IMR-90 (cell line): ENCODE results near the gene COL13A1. TPM values are rescaled to one million over a fixed set of nuclear protein-coding genes. Genes with fewer than 3 reads are reported as not detected.

Experiments used
- ATAC-seq: fragments of 200-7000 bp; cut with Tn5 transposase; 2 replicates; pipeline ENCODE4 v1.9.1; 2020; ENCODE audit warnings: low read depth, mild to moderate bottlenecking, moderate library complexity
- BruUV-seq: library from RNA; stranded (reverse); fragments of 400-500 nt; replicated peaks from 2 replicates; lab custom pipeline; 2021; lab: Mats Ljungman, UMichigan
- CTCF ChIA-PET: fragments of 300-600 bp; formaldehyde crosslinking; extraction: SDS; loops from one replicate; lab custom pipeline; 2021; ENCODE audit warnings: antibody characterized with exemption; lab: Yijun Ruan, JAX
- POLR2A ChIA-PET: fragments of 300-600 bp; sonication (Branson Sonifier 250); formaldehyde crosslinking; loops from one replicate; lab custom pipeline; 2022; ENCODE audit warnings: antibody characterized with exemption; ENCODE audit not compliant: unreplicated experiment; lab: Charles Lee
- DNase-seq: peaks from one replicate; pipeline ENCODE4 v3.0.0; 2013
- H2AFZ ChIP-seq: replicated peaks from 2 replicates; pipeline ENCODE3; 2013; ENCODE audit warnings: low read length, mild to moderate bottlenecking; ENCODE audit not compliant: poor library complexity
- H2AK5ac ChIP-seq: 2 replicates; pipeline ENCODE4 v1.6.1; 2013; ENCODE audit warnings: low read depth, low read length, inconsistent platforms
- H2AK9ac ChIP-seq: replicated peaks from 2 replicates; pipeline ENCODE3; 2013; ENCODE audit warnings: mild to moderate bottlenecking, low read depth, low read length, moderate library complexity; ENCODE audit not compliant: poor library complexity
- H2BK120ac ChIP-seq: 2 replicates; pipeline ENCODE4 v1.6.1; 2013; ENCODE audit warnings: low read depth, low read length, inconsistent platforms
- H2BK15ac ChIP-seq: 3 replicates; pipeline ENCODE4 v1.6.1; 2013; ENCODE audit warnings: low read depth, low read length, inconsistent platforms
- H2BK20ac ChIP-seq: 2 replicates; pipeline ENCODE4 v1.6.1; 2013; ENCODE audit warnings: low read depth, mild to moderate bottlenecking, inconsistent platforms, low read length, moderate library complexity
- H2BK5ac ChIP-seq: 2 replicates; pipeline ENCODE4 v1.6.1; 2013; ENCODE audit warnings: mild to moderate bottlenecking, low read depth, low read length, inconsistent platforms; ENCODE audit not compliant: poor library complexity, severe bottlenecking
- H3K14ac ChIP-seq: replicated peaks from 2 replicates; pipeline ENCODE4 v1.6.1; 2013; ENCODE audit warnings: low read depth, low read length, inconsistent platforms
- H3K18ac ChIP-seq: 2 replicates; pipeline ENCODE4 v1.6.1; 2013; ENCODE audit warnings: low read depth, low read length, control low read depth
- H3K23ac ChIP-seq: 2 replicates; pipeline ENCODE4 v1.6.1; 2013; ENCODE audit warnings: low read depth, low read length, inconsistent platforms
- H3K27ac ChIP-seq: 2 replicates; pipeline ENCODE4 v1.5.1; 2013; ENCODE audit warnings: mild to moderate bottlenecking, control low read depth, low read length; ENCODE audit not compliant: insufficient read depth
- H3K27me3 ChIP-seq: 2 replicates; pipeline ENCODE4 v1.6.1; 2013; ENCODE audit warnings: low read length; ENCODE audit not compliant: control insufficient read depth, insufficient read depth
- H3K36me3 ChIP-seq: 2 replicates; pipeline ENCODE4 v1.6.1; 2013; ENCODE audit warnings: low read length, mixed read lengths; ENCODE audit not compliant: control insufficient read depth, insufficient read depth
- H3K4ac ChIP-seq: 2 replicates; pipeline ENCODE4 v1.6.1; 2013; ENCODE audit warnings: low read depth, low read length, inconsistent platforms
- H3K4me1 ChIP-seq: 2 replicates; pipeline ENCODE4 v1.6.1; 2013; ENCODE audit warnings: low read length, mixed read lengths; ENCODE audit not compliant: control insufficient read depth, insufficient read depth
- H3K4me2 ChIP-seq: 2 replicates; pipeline ENCODE4 v1.6.1; 2013; ENCODE audit warnings: low read depth, mild to moderate bottlenecking, control low read depth, low read length, moderate library complexity
- H3K4me3 ChIP-seq: 2 replicates; pipeline ENCODE4 v1.5.1; 2013; ENCODE audit warnings: low read depth, mild to moderate bottlenecking, control low read depth, low read length, moderate library complexity; ENCODE audit not compliant: insufficient read depth
- H3K56ac ChIP-seq: 2 replicates; pipeline ENCODE4 v1.6.1; 2013; ENCODE audit warnings: low read length, inconsistent platforms; ENCODE audit not compliant: insufficient read depth; ENCODE audit errors: extremely low read depth
- H3K79me1 ChIP-seq, 2 experiments: 2 replicates each; pipeline ENCODE4 v1.6.1; 2013; ENCODE audit warnings: low read length in 2 of 2, inconsistent platforms in 1 of 2, low read depth in 1 of 2
- H3K9ac ChIP-seq: 2 replicates; pipeline ENCODE4 v1.6.1; 2013; ENCODE audit warnings: low read depth, low read length, control low read depth
- H3K9me1 ChIP-seq: 2 replicates; pipeline ENCODE4 v1.6.1; 2013; ENCODE audit warnings: low read length, inconsistent platforms; ENCODE audit not compliant: insufficient read depth
- H3K9me3 ChIP-seq: 2 replicates; pipeline ENCODE4 v1.6.1; 2013; ENCODE audit warnings: low read length; ENCODE audit not compliant: control insufficient read depth, insufficient read depth
- H4K20me1 ChIP-seq: 2 replicates; pipeline ENCODE4 v1.6.1; 2013; ENCODE audit warnings: low read length, inconsistent platforms; ENCODE audit not compliant: insufficient read depth
- H4K5ac ChIP-seq: 2 replicates; pipeline ENCODE4 v1.6.1; 2013; ENCODE audit warnings: mild to moderate bottlenecking, low read depth, low read length, control low read depth
- H4K8ac ChIP-seq, 2 experiments: 2 replicates each; pipeline ENCODE4 v1.6.1; 2013; ENCODE audit warnings: low read depth in 2 of 2, low read length in 2 of 2, control low read depth in 1 of 2, inconsistent platforms in 1 of 2
- H4K91ac ChIP-seq: 2 replicates; pipeline ENCODE4 v1.6.1; 2013; ENCODE audit warnings: low read depth, low read length, inconsistent platforms; ENCODE audit not compliant: insufficient read depth
- CEBPB ChIP-seq: IDR thresholded peaks from 2 replicates; pipeline ENCODE4 v1.6.1; 2012; ENCODE audit warnings: low read depth, low read length, improper control_type of control experiment
- CHD1 ChIP-seq: IDR thresholded peaks from 2 replicates; pipeline ENCODE4 v1.6.1; 2012; ENCODE audit warnings: low read depth, low read length, improper control_type of control experiment
- MAZ ChIP-seq: IDR thresholded peaks from 2 replicates; pipeline ENCODE4 v1.6.1; 2012; ENCODE audit warnings: low read depth, mild to moderate bottlenecking, low read length, improper control_type of control experiment, moderate library complexity, borderline replicate concordance
- RAD21 ChIP-seq: IDR thresholded peaks from 2 replicates; pipeline ENCODE4 v1.6.1; 2012; ENCODE audit warnings: low read length, improper control_type of control experiment
- RCOR1 ChIP-seq: IDR thresholded peaks from 2 replicates; pipeline ENCODE4 v1.6.1; 2012; ENCODE audit warnings: mild to moderate bottlenecking, low read length, improper control_type of control experiment; ENCODE audit not compliant: insufficient replicate concordance
- RFX5 ChIP-seq: IDR thresholded peaks from 2 replicates; pipeline ENCODE4 v1.8.0; 2012; ENCODE audit warnings: low read depth, mild to moderate bottlenecking, low read length, moderate library complexity
- USF2 ChIP-seq: fragments of 150-350 bp; IDR thresholded peaks from 2 replicates; pipeline ENCODE4 v1.6.1; 2017; ENCODE audit warnings: mild to moderate bottlenecking, antibody characterized with exemption, low read length, low read depth
- WGBS, 2 experiments: methylation state at CpG; one replicate each; pipeline versions ENCODE4 v1.1.5 to v1.1.7; 2013; ENCODE audit warnings: missing lambda C conversion rate in 2 of 2; ENCODE audit not compliant: insufficient read length in 1 of 2; ENCODE audit errors: extremely low coverage in 2 of 2; 5-methylcytosine and 5-hydroxymethylcytosine counted together
- dilution Hi-C: fragments of 300-500 bp; cut with HindIII; formaldehyde crosslinking; loops from one replicate; pipeline ENCODE4 v1.14.3; 2018; ENCODE audit warnings: low sequenced_read_pairs; ENCODE audit not compliant: unreplicated experiment
- in situ Hi-C: fragments of 300-500 bp; cut with MboI; formaldehyde crosslinking; loops from 3 replicates; pipeline ENCODE4 v1.14.3; 2019; ENCODE audit warnings: low sequenced_read_pairs, inconsistent platforms, mixed read lengths
- intact Hi-C: fragments of 100-400 bp; cut with micrococcal nuclease; formaldehyde crosslinking; loops from 2 replicates; pipeline ENCODE4 v1.10.0; 2022
- polyA plus RNA-seq, 3 experiments: library from polyadenylated mRNA; depleted of rRNA; stranded (reverse); fragments of >200 nt; gene quantifications; 2 replicates each; pipeline ENCODE4 v1.2.3, GENCODE V29; 2012; ENCODE audit warnings: low replicate concordance in 1 of 3
- total RNA-seq: library from RNA; depleted of rRNA; stranded (reverse); fragments of >200 nt; gene quantifications from 2 replicates; pipeline ENCODE4 v1.2.3, GENCODE V29; 2012

The COL13A1 gene
- total and polyA plus RNA-seq, 2 of the 4 experiments (the other 2 are of a cell fraction) = 12.2 to 31.3 TPM

DNA sequence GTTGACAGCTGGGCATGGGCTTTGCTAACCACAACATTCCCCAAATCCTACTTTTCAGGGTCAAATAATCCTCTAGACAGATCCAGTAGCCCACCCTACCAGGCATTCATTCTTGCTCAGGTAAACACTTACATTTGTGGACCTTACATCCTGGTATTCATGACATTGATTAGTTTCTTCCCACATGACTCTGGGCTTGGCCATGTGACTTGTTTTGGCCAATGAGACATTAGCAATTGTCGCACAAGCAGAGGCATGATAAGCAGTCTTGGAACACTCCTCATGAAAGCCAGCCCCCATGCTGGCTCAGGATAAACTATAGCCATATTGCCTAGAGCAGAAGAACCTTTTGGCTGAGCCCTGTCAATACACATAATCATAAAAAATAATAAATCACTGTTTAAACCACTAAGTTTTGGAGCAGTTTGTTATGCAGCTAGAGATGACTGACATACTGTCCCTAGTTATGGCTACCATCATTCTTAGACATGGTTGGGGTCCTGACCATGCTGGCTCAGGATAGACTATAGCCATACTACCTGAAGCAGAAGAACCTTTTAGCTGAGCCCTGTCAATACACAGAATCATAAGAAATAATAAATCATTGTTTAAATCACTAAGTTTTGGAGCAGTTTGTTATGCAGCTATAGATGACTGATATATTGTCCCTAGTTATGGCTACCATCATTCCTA, 6.3 kb upstream of the COL13A1 start:
- intact Hi-C loops = no loop called here
- H3K4me1 ChIP-seq = peaks cover 2% of the 10 kb centered on the region; the same call in 1 of the 2 replicates
- H3K9ac ChIP-seq = no peak overlapping the region
- no peaks in the 10 kb centered on the region for H3K36me3 ChIP-seq
- no peak overlapping the region for H3K4ac ChIP-seq
- ChIA-PET CTCF (no interaction called here), POLR2A (no interaction called here)
- peaks cover 22% of the 10 kb centered on the region for H3K27me3 ChIP-seq
- H2BK5ac ChIP-seq = no peak overlapping the region
- dilution Hi-C loops = no loop called here
- H3K27ac ChIP-seq = no peak overlapping the region
- H4K5ac ChIP-seq = no peak overlapping the region
- in situ Hi-C loops = no loop called here
- ATAC-seq (no peak), DNase-seq (no peak)
- H4K91ac ChIP-seq = no peak overlapping the region
- TF ChIP-seq CEBPB = no peak
- TF ChIP-seq RFX5 = no peak
- TF ChIP-seq RAD21 = no peak
- no peak for TF ChIP-seq MAZ
- TF ChIP-seq CHD1 = no peak
- TF ChIP-seq USF2 = no peak
- TF ChIP-seq RCOR1 = no peak
- no peaks in the 10 kb centered on the region for H3K9me1 ChIP-seq
- H3K9me3 ChIP-seq = peaks cover 17% of the 10 kb centered on the region
- H4K20me1 ChIP-seq = no peaks in the 10 kb centered on the region
- no peak overlapping the region for H3K23ac ChIP-seq
- no peak overlapping the region for H2BK15ac ChIP-seq
- no peak overlapping the region for H2AFZ ChIP-seq
- H3K56ac ChIP-seq = no peak overlapping the region
- H3K4me3 ChIP-seq = no peak overlapping the region
- no peak overlapping the region for H3K14ac ChIP-seq
- H2BK120ac ChIP-seq = no peak overlapping the region
- BruUV-seq = no TSS peak
- H2AK5ac ChIP-seq = no peak overlapping the region
- no peaks in the 10 kb centered on the region for H3K79me1 ChIP-seq
- no CpG with 5 or more reads among the region's 1 CpG for WGBS, 2 experiments
- H4K8ac ChIP-seq = no peak overlapping the region
- no peak overlapping the region for H3K18ac ChIP-seq
- no peak overlapping the region for H3K4me2 ChIP-seq
- H2AK9ac ChIP-seq = no peak overlapping the region
- no peak overlapping the region for H2BK20ac ChIP-seq
